ENCODE results near the gene XPNPEP3. TPM values are rescaled to one million over a fixed set of nuclear protein-coding genes. Genes with fewer than 3 reads are reported as not detected.
A peak's percentile ranks its signal among the peaks of the same experiment; 100 is the strongest.

The XPNPEP3 gene
- total and polyA plus RNA-seq, 2 experiments from 2014 or later, result 12.3 to 14.6 TPM

DNA sequence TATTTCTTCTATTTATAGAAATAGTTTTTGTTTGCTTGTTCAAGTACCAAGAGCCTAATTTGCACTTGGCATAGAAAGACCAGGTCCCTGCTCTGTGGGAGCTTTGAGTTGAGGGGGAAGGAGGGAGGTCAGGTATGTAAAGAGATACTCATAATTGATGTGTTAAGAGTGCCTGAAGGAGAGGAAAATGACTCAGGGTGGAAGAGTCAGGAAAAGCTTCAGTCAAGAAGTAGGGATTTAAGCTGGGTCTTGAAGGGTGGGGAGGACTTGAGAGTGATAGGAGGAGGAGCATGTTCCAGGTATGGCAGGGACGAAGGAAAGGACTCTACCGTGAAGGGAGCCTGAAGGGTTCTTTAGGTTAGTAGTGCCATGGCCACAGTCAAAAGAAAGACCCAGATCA, 103.2 kb downstream of the XPNPEP3 start:
- no peaks in the 10 kb centered on the region for H3K27me3 ChIP-seq
- peaks cover 9% of the 10 kb centered on the region for H4K20me1 ChIP-seq (ENCODE audit: insufficient read depth, poor library complexity, severe bottlenecking)
- H3K79me2 ChIP-seq, result peaks cover 87% of the 10 kb centered on the region
- no peaks in the 10 kb centered on the region for H3K9me2 ChIP-seq (replicated peaks; ENCODE audit: insufficient read depth)
- no peak for TF ChIP-seq EZH2phosphoT487 (IDR thresholded peaks at IDR 0.05; ENCODE audit: low read depth, severe bottlenecking, unreplicated experiment)
- no peak for TF ChIP-seq EZH2 (IDR thresholded peaks at IDR 0.05; ENCODE audit: borderline replicate concordance)
- no peak for TF ChIP-seq CTCF (IDR thresholded peaks at IDR 0.05; ENCODE audit: poor library complexity)
- WGBS (ENCODE audit: low lambda C conversion rate, missing lambda C conversion rate), result 93% methylated on average over 2 of the region's 2 CpGs
- no peaks in the 10 kb centered on the region for H3K4me1 ChIP-seq (ENCODE audit: insufficient read depth)
- H3K9me3 ChIP-seq (ENCODE audit: low read depth), result no peaks in the 10 kb centered on the region
- no peak overlapping the region for H3K4me3 ChIP-seq
- no peak for DNase-seq (ENCODE audit: low spot score)
- H3K4me2 ChIP-seq, result no peak overlapping the region
- H2AFZ ChIP-seq, result no peak overlapping the region
- no peak overlapping the region for H3K27ac ChIP-seq
- H3K36me3 ChIP-seq (replicated peaks; ENCODE audit: insufficient read depth, low read depth), result peaks cover 8% of the 10 kb centered on the region

DNA sequence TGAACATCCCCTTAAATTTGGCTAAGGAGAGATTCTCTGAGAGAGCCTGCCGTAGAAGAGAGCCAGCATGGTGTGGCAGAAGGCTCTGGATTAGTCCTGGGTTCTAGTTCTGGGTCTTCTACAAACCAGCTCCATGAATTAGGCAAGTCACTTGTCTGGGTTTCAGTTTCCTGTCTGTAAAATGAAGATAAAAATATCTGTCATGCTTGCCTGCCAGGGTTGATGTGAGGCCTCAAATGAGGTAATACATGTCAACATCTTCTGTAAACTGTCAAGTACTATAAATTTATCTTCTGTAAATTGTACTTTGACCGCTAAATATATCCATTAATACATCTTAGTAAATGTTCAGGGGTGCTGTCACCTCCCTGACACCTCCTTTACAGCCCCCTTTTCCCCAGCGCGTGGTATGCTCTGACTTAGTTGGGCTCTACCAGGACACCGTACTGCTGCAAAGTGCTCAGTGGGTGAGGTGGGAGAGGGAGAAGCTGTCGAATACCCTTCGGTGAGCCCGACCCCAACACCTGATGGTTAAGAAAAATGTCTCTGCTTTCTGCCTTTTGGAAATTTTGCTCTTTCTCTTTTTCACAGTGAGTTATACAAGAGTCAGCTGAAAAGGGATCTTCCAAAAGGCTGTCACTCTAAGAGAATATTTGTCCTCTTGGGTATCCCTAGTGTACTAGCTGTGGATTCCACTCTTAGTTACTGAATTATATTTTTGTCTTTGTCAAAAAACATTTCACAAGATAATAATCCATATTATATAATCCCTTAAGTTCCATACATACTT, 109.2 kb downstream of the XPNPEP3 start:
- TF ChIP-seq CTCF (IDR thresholded peaks at IDR 0.05; ENCODE audit: poor library complexity) (no peak), EZH2phosphoT487 (IDR thresholded peaks at IDR 0.05; ENCODE audit: low read depth, severe bottlenecking, unreplicated experiment) (no peak)
- Histone ChIP-seq H3K36me3 (replicated peaks; ENCODE audit: insufficient read depth, low read depth) (peaks cover 8% of the 10 kb centered on the region), H3K9me3 (ENCODE audit: low read depth) (no peaks in the 10 kb centered on the region), H3K79me2 (peaks cover 36% of the 10 kb centered on the region), H3K4me3 (no peak overlapping the region), H3K9me2 (replicated peaks; ENCODE audit: insufficient read depth) (no peaks in the 10 kb centered on the region), H3K4me2 (no peak overlapping the region), H3K4me1 (ENCODE audit: insufficient read depth) (no peaks in the 10 kb centered on the region), H3K27ac (peak overlapping the region; percentile 64), H2AFZ (no peak overlapping the region), H4K20me1 (ENCODE audit: insufficient read depth, poor library complexity, severe bottlenecking) (no peaks in the 10 kb centered on the region), H3K27me3 (no peaks in the 10 kb centered on the region)
- WGBS (ENCODE audit: low lambda C conversion rate, missing lambda C conversion rate), result 94% methylated on average over 8 of the region's 8 CpGs
- no peak for DNase-seq (ENCODE audit: low spot score)

DNA sequence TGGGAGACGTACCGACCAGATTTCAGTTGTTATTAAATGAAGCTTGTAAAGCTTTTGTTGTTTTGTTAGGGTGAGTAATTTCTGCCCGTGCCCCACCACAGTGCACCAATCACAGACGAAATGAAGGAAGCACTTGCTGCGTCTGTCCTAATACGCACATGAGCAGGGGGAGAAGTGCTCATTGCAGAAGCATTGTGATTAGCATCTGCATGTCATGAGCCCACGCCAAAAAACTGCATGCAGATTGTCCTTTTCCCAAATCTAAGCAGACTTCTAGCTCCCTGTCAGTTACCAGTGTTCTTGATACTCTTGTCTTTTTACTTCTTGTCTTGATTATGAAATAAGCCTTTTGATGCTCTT, 109.8 kb downstream of the XPNPEP3 start:
- Histone ChIP-seq H3K9me3 (ENCODE audit: low read depth) (no peaks in the 10 kb centered on the region), H3K36me3 (replicated peaks; ENCODE audit: insufficient read depth, low read depth) (peaks cover 8% of the 10 kb centered on the region), H3K4me2 (no peak overlapping the region), H3K27ac (no peak overlapping the region), H4K20me1 (ENCODE audit: insufficient read depth, poor library complexity, severe bottlenecking) (no peaks in the 10 kb centered on the region), H2AFZ (no peak overlapping the region), H3K4me1 (ENCODE audit: insufficient read depth) (no peaks in the 10 kb centered on the region), H3K79me2 (peaks cover 30% of the 10 kb centered on the region), H3K4me3 (no peak overlapping the region), H3K27me3 (no peaks in the 10 kb centered on the region), H3K9me2 (replicated peaks; ENCODE audit: insufficient read depth) (no peaks in the 10 kb centered on the region)
- 94% methylated on average over 7 of the region's 7 CpGs for WGBS (ENCODE audit: low lambda C conversion rate, missing lambda C conversion rate)
- TF ChIP-seq CTCF (IDR thresholded peaks at IDR 0.05; ENCODE audit: poor library complexity) (no peak), EZH2phosphoT487 (IDR thresholded peaks at IDR 0.05; ENCODE audit: low read depth, severe bottlenecking, unreplicated experiment) (no peak)
- DNase-seq (ENCODE audit: low spot score), result no peak

All from hepatocyte (in vitro differentiated cells).